OCI-LY1 (cell line): ENCODE data around the gene HDC.

Source experiments
- H2AFZ ChIP-seq: fragments of 200-600 bp; sonication (generic), shearing (Covaris generic); 2 replicates; pipeline ENCODE4 v1.6.0; 2014; ENCODE audit warnings: antibody characterized with exemption, mild to moderate bottlenecking, low read length
- H3F3A ChIP-seq: fragments of 200-600 bp; sonication (generic), shearing (Covaris generic); 2 replicates; pipeline ENCODE4 v1.6.0; 2014; ENCODE audit warnings: mild to moderate bottlenecking, antibody characterized with exemption, low read length, moderate library complexity; ENCODE audit not compliant: insufficient read depth
- H3K27ac ChIP-seq: fragments of 200-600 bp; sonication (generic); 2 replicates; pipeline ENCODE4 v1.5.1; 2014; ENCODE audit warnings: low read length, mixed run types, mild to moderate bottlenecking, low read depth; ENCODE audit not compliant: poor library complexity, severe bottlenecking
- H3K27me3 ChIP-seq: fragments of 200-600 bp; sonication (generic); 2 replicates; pipeline ENCODE4 v1.6.0; 2014; ENCODE audit warnings: antibody characterized with exemption, mild to moderate bottlenecking, low read length, moderate library complexity; ENCODE audit not compliant: insufficient read depth
- H3K36me3 ChIP-seq: fragments of 200-600 bp; sonication (generic); 2 replicates; pipeline ENCODE4 v1.6.1; 2014; ENCODE audit warnings: mild to moderate bottlenecking, antibody characterized with exemption, low read length, moderate library complexity, mixed read lengths; ENCODE audit not compliant: insufficient read depth
- H3K4me1 ChIP-seq: fragments of 200-600 bp; sonication (generic); 2 replicates; pipeline ENCODE4 v1.5.1; 2014; ENCODE audit warnings: mild to moderate bottlenecking, low read length, moderate library complexity; ENCODE audit not compliant: insufficient read depth, severe bottlenecking
- H3K4me2 ChIP-seq: fragments of 200-600 bp; sonication (generic), shearing (Covaris generic); 2 replicates; pipeline ENCODE4 v1.6.1; 2014; ENCODE audit warnings: low read length
- H3K4me3 ChIP-seq: fragments of 200-600 bp; sonication (generic); 2 replicates; pipeline ENCODE4 v1.5.1; 2014; ENCODE audit warnings: low read length, low read depth, mild to moderate bottlenecking, mixed read lengths; ENCODE audit not compliant: poor library complexity, severe bottlenecking
- H3K79me2 ChIP-seq: fragments of 200-600 bp; shearing (Covaris generic); 2 replicates; pipeline ENCODE4 v1.6.1; 2016; ENCODE audit warnings: mixed run types, low read length, mixed read lengths; ENCODE audit not compliant: insufficient read depth
- H3K9ac ChIP-seq: fragments of 200-600 bp; sonication (generic), shearing (Covaris generic); 2 replicates; pipeline ENCODE4 v1.6.1; 2014; ENCODE audit warnings: mild to moderate bottlenecking, low read length, mixed read lengths
- H3K9me2 ChIP-seq: fragments of 200-600 bp; sonication (generic), shearing (Covaris generic); 2 replicates; pipeline ENCODE4 v1.6.1; 2014; ENCODE audit warnings: low read depth, mild to moderate bottlenecking, low read length, mixed read lengths
- H3K9me3 ChIP-seq: fragments of 200-600 bp; shearing (Covaris generic); 2 replicates; pipeline ENCODE4 v1.6.1; 2014; ENCODE audit warnings: low read length, mixed read lengths
- H4K20me1 ChIP-seq: fragments of 200-600 bp; sonication (generic), shearing (Covaris generic); 2 replicates; pipeline ENCODE4 v1.6.0; 2016; ENCODE audit warnings: mild to moderate bottlenecking, low read length; ENCODE audit not compliant: insufficient read depth
- CTCF ChIP-seq: fragments of 200-600 bp; sonication (generic), shearing (Covaris generic); IDR thresholded peaks from 2 replicates; pipeline ENCODE4 v1.5.1; 2017; ENCODE audit warnings: mild to moderate bottlenecking, antibody characterized with exemption, low read length, moderate library complexity, mixed read lengths
- EZH2 ChIP-seq: fragments of 200-600 bp; sonication (generic), shearing (Covaris generic); IDR thresholded peaks from 2 replicates; pipeline ENCODE4 v1.8.0; 2017; ENCODE audit warnings: borderline replicate concordance, mixed run types, mild to moderate bottlenecking, antibody characterized with exemption, low read length, moderate library complexity, mixed read lengths

The HDC gene

DNA sequence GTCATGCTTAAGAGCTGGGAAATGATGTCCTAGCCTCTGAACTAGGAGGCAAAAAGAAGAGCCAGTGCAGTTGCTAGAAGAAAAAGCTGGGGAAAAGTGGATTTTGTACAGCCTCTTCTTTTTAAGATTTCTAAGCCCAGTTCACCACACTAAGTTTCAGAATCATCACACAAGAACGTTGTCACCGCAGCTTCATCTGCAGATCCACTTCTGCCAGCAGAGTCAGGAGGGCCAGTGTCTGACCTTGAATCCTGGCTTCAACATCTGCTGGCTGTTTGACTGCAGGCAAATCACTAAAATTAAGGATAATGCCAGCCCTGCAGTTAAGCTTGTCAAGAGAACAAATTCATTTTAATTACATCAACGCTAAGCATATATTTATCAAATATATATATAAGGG is 36.2 kb downstream of the HDC start:
- no peak overlapping the region for H3K4me2 ChIP-seq
- H3K27ac ChIP-seq = no peak overlapping the region
- no peaks in the 10 kb centered on the region for H3K36me3 ChIP-seq

GRCh38 chr15:50228866-50229265 is 36.7 kb downstream of the HDC start:
- Histone ChIP-seq H2AFZ (no peak overlapping the region), H3K4me2 (no peak overlapping the region), H3K4me1 (no peaks in the 10 kb centered on the region), H4K20me1 (no peaks in the 10 kb centered on the region), H3F3A (no peaks in the 10 kb centered on the region), H3K79me2 (no peaks in the 10 kb centered on the region), H3K9me2 (no peaks in the 10 kb centered on the region), H3K27me3 (no peaks in the 10 kb centered on the region), H3K4me3 (no peak overlapping the region), H3K9me3 (no peaks in the 10 kb centered on the region), H3K27ac (no peak overlapping the region), H3K9ac (no peak overlapping the region), H3K36me3 (no peaks in the 10 kb centered on the region)
- TF ChIP-seq CTCF = no peak
- no peak for TF ChIP-seq EZH2

More for the DNA sequence above, 36.2 kb downstream of the HDC start:
- H3K27me3 ChIP-seq = no peaks in the 10 kb centered on the region
- TF ChIP-seq CTCF (no peak), EZH2 (no peak)
- no peaks in the 10 kb centered on the region for H3F3A ChIP-seq
- no peaks in the 10 kb centered on the region for H3K4me1 ChIP-seq
- no peaks in the 10 kb centered on the region for H3K9me3 ChIP-seq
- H4K20me1 ChIP-seq = no peaks in the 10 kb centered on the region
- no peak overlapping the region for H2AFZ ChIP-seq
- H3K9me2 ChIP-seq = no peaks in the 10 kb centered on the region
- H3K79me2 ChIP-seq = no peaks in the 10 kb centered on the region
- no peak overlapping the region for H3K9ac ChIP-seq
- H3K4me3 ChIP-seq = no peak overlapping the region

GRCh38 chr15:50227076-50227475 is 38.5 kb downstream of the HDC start:
- Histone ChIP-seq H3K79me2 (no peaks in the 10 kb centered on the region), H3F3A (no peaks in the 10 kb centered on the region), H3K27ac (no peak overlapping the region), H3K27me3 (no peaks in the 10 kb centered on the region), H3K9ac (no peak overlapping the region), H3K4me2 (no peak overlapping the region), H2AFZ (no peak overlapping the region), H3K36me3 (no peaks in the 10 kb centered on the region), H3K9me3 (no peaks in the 10 kb centered on the region), H4K20me1 (no peaks in the 10 kb centered on the region), H3K4me1 (no peaks in the 10 kb centered on the region), H3K9me2 (no peaks in the 10 kb centered on the region), H3K4me3 (no peak overlapping the region)
- TF ChIP-seq EZH2 (no peak), CTCF (no peak)
